DND-41 (cell line): ENCODE measurements around the gene PCP2.

Experiments used
- ATAC-seq: fragments of 200-7000 bp; cut with Tn5 transposase; 3 replicates; pipeline ENCODE4 v1.9.1; 2021; ENCODE audit warnings: low read depth; ENCODE audit not compliant: insufficient read depth
- DNase-seq: peaks from one replicate; pipeline ENCODE4 v3.0.0-alpha.2; 2020
- H2AFZ ChIP-seq: 2 replicates; pipeline ENCODE4 v1.6.0; 2012; ENCODE audit warnings: low read depth, low read length
- H3K27ac ChIP-seq: 2 replicates; pipeline ENCODE4 v1.5.1; 2012; ENCODE audit warnings: low read length, inconsistent platforms
- H3K27me3 ChIP-seq: fragments of 200-600 bp; sonication (generic); 2 replicates; pipeline ENCODE4 v1.6.0; 2012; ENCODE audit warnings: low read length, mild to moderate bottlenecking, inconsistent platforms; ENCODE audit not compliant: insufficient read depth, poor library complexity
- H3K36me3 ChIP-seq: 2 replicates; pipeline ENCODE4 v1.5.1; 2012; ENCODE audit warnings: low read length, inconsistent platforms; ENCODE audit not compliant: insufficient read depth
- H3K4me1 ChIP-seq: 2 replicates; pipeline ENCODE4 v1.5.1; 2012; ENCODE audit warnings: mild to moderate bottlenecking, low read length; ENCODE audit not compliant: insufficient read depth
- H3K4me2 ChIP-seq: 2 replicates; pipeline ENCODE4 v1.6.0; 2012; ENCODE audit warnings: mild to moderate bottlenecking, moderate library complexity, low read length, inconsistent platforms; ENCODE audit not compliant: insufficient read depth
- H3K4me3 ChIP-seq, 2 experiments: fragments of 200-600 bp in 1 of 2; shearing (Covaris generic) in 1 of 2; 2 replicates each; pipeline ENCODE4 v1.5.1; 2012 to 2016; ENCODE audit warnings: inconsistent platforms in 2 of 2, low read length in 2 of 2, mild to moderate bottlenecking in 2 of 2, low read depth in 1 of 2, moderate library complexity in 1 of 2
- H3K79me2 ChIP-seq: 2 replicates; pipeline ENCODE4 v1.6.0; 2012; ENCODE audit warnings: low read length, inconsistent platforms; ENCODE audit not compliant: insufficient read depth
- H3K9ac ChIP-seq: 2 replicates; pipeline ENCODE4 v1.6.0; 2012; ENCODE audit warnings: low read depth, mild to moderate bottlenecking, inconsistent platforms, low read length, moderate library complexity
- H3K9me3 ChIP-seq: 2 replicates; pipeline ENCODE4 v1.5.1; 2012; ENCODE audit warnings: low read length, moderate library complexity, mild to moderate bottlenecking, inconsistent platforms; ENCODE audit not compliant: insufficient read depth, severe bottlenecking
- H4K20me1 ChIP-seq: 2 replicates; pipeline ENCODE4 v1.6.0; 2012; ENCODE audit warnings: low read length; ENCODE audit not compliant: insufficient read depth
- CTCF ChIP-seq: IDR thresholded peaks from 2 replicates; pipeline ENCODE4 v1.5.1; 2012; ENCODE audit warnings: borderline replicate concordance, low read length, moderate library complexity, mild to moderate bottlenecking; ENCODE audit not compliant: poor library complexity, severe bottlenecking; ENCODE audit errors: extremely low read depth
- EZH2 ChIP-seq: IDR thresholded peaks from 3 replicates; pipeline ENCODE4 v1.6.1; 2012; ENCODE audit warnings: borderline replicate concordance, low read depth, mild to moderate bottlenecking, moderate library complexity, low read length, inconsistent platforms; ENCODE audit not compliant: severe bottlenecking

The PCP2 gene

GRCh38 chr19:7597689-7598088 is 35.8 kb downstream of the PCP2 start:
- Histone ChIP-seq H3K36me3 (no peaks in the 10 kb centered on the region), H3K27ac (no peak overlapping the region), H4K20me1 (no peaks in the 10 kb centered on the region), H3K79me2 (no peaks in the 10 kb centered on the region), H2AFZ (no peak overlapping the region), H3K9me3 (no peaks in the 10 kb centered on the region), H3K4me1 (no peaks in the 10 kb centered on the region), H3K9ac (no peak overlapping the region), H3K27me3 (no peaks in the 10 kb centered on the region), H3K4me2 (no peak overlapping the region), H3K4me3 (no peak overlapping the region)
- DNase-seq (no peak), ATAC-seq (no peak)
- no peak for TF ChIP-seq EZH2
- no peak for TF ChIP-seq CTCF

- ATAC-seq, result no peak
- no peaks in the 10 kb centered on the region for H3K79me2 ChIP-seq
- H3K27ac ChIP-seq, result no peak overlapping the region
- no peak for TF ChIP-seq CTCF
- TF ChIP-seq EZH2, result no peak
- H3K4me1 ChIP-seq, result no peaks in the 10 kb centered on the region
- no peaks in the 10 kb centered on the region for H3K36me3 ChIP-seq
- H4K20me1 ChIP-seq, result no peaks in the 10 kb centered on the region
- H3K9me3 ChIP-seq, result no peaks in the 10 kb centered on the region
- H3K27me3 ChIP-seq, result no peaks in the 10 kb centered on the region
- H3K9ac ChIP-seq, result no peak overlapping the region
- H3K4me2 ChIP-seq, result no peak overlapping the region
- H3K4me3 ChIP-seq, result no peak overlapping the region
- H2AFZ ChIP-seq, result no peak overlapping the region
- DNase-seq, result no peak
These were observed 37.1 kb downstream of the PCP2 start for GRCh38 chr19:7596211-7596937.

- H3K79me2 ChIP-seq, result no peaks in the 10 kb centered on the region
- TF ChIP-seq CTCF (no peak), EZH2 (no peak)
- no peak within 1 kb of the TSS for H3K4me3 ChIP-seq
- H3K27ac ChIP-seq, result no peak within 1 kb of the TSS
- peaks cover 3% of the 10 kb centered on the region; the same call in 1 of the 2 replicates for H4K20me1 ChIP-seq
- no peaks in the 10 kb centered on the region for H3K27me3 ChIP-seq
- no peak for ATAC-seq
- no peak for DNase-seq
- no peaks in the 10 kb centered on the region for H3K36me3 ChIP-seq
- H3K9me3 ChIP-seq, result no peaks in the 10 kb centered on the region
- H3K4me2 ChIP-seq, result no peak within 1 kb of the TSS
- H3K4me1 ChIP-seq, result no peaks in the 10 kb centered on the region
- no peak within 1 kb of the TSS for H2AFZ ChIP-seq
- H3K9ac ChIP-seq, result no peak within 1 kb of the TSS
These were observed 37.9 kb downstream of the PCP2 start, which contains the start of gene CAMSAP3 for GRCh38 chr19:7595466-7596133. Gene CAMSAP3, plus strand, starts transcription at chr19:7595863. Its CDS starts 140 bp downstream, at chr19:7596003.
